GM10847 (cell line): ENCODE data around the gene MKRN1.
A peak's percentile ranks its signal among the peaks of the same experiment; 100 is the strongest.

Source experiments
- POLR2A ChIP-seq: IDR thresholded peaks from 2 replicates; pipeline ENCODE4 v1.6.1; 2011; ENCODE audit not compliant: insufficient read length; ENCODE audit errors: extremely low read depth

The MKRN1 gene

DNA sequence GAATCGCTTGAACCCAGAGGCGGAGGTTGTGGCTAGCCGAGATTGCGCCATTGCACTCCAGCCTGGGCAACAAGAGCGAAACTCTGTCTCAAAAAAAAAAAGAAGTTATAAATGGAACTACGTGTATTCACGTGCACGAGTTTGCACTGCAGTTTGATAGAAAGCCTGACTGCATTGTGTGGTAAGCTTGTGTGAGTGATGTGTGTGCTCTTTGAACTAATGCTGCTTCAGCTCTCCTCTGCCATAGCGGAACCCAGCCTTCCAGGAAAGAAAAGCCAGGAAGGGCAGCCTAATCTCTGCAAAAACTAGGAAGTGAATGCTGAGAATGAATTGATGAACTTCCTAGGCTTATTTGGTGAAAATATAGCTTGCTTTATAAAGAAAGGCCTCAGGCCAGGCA is 15.6 kb upstream of the MKRN1 start:
- TF ChIP-seq POLR2A, result no peak

- TF ChIP-seq POLR2A, result no peak
These were observed 9.7 kb upstream of the MKRN1 start for GRCh38 chr7:140489026-140489359.

GRCh38 chr7:140485500-140486265 is 6.4 kb upstream of the MKRN1 start:
- no peak for TF ChIP-seq POLR2A

GRCh38 chr7:140484951-140485499 is 5.7 kb upstream of the MKRN1 start:
- TF ChIP-seq POLR2A, result no peak

DNA sequence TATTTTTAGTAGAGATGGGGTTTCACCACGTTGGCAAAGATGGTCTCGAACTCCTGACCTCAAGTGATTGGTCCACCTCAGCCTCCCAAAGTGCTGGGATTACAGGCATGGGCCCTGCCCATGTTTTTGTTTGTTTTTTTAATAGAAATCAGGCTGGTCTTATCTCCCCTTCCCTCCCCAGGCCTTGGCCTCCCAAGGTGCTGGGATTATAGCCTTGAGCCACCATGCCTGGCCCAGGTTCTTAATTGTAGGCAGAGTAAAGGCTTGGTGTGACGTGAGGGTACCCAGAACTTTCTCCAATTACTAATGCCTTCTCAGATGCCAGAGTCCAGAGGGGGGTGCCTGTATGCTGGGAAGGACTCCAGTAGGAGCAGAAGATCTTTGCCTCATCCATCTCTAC is 5.2 kb upstream of the MKRN1 start:
- TF ChIP-seq POLR2A, result no peak

- TF ChIP-seq POLR2A, result no peak
These were observed 407 bp upstream of the MKRN1 start for GRCh38 chr7:140479739-140480084.

DNA sequence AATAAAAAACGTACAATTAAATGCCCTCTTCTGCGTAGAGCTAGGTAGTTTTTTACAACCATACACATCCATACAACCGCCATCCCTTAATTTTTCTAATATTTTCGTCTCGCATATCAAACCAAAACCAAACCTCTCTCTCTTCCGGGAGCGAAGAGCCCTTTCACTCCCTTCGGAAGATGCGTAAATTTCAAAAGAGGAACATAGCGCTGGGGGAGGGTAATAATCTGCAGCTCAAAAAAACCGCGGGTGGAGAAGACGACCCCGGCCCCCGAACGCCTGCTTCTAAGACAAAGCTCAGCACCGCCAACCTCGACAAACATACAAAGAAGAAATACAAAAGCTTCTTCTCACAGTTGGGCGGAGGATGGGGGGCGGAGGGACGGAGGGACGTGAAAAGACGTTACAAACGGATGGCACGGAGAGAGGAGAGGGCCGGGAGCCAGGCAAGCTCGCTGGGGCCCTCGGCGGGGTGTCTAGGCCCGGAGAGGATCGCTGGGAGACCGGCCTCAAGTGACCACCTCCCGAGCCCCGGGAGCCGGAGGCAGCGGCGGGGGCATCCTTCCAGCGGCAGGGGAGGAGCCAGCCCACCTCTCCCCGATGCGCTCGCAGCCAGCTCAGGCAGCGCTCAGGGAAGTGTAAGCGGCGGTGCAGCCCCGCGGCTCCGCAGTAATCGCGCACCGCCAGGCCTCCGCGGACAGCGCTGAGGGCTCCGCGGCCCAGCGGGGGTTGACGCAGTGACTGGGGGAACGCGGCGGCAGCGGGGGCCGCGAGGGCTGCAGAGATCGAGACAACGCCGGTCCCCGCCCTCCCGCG is 851 bp downstream of the MKRN1 start:
- TF ChIP-seq POLR2A, result peak; percentile 15

DNA sequence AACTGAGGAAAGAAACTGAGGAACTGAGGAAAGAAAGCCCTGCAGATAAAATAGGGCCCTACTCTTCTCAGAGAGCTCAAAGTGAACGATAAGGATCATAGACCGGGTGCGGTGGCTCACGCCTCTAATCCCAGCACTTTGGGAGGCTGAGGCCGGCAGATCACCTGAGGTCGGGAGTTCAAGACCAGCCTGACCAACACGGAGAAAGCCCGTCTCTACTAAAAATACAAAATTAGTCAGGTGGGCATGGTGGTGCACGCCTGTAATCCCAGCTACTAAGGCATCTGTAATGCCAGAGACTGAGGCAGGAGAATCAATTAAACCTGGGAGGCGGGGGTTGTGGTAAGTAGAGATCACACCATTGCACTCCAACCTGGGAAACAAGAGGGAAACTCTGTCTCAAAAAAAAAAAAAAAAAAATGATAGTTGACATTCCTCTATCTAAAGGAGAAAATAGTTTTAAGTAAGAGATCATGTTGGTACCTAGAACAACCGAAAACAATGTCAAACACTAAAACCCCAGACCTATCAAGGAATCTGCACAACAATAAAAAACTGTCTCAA is 2.5 kb downstream of the MKRN1 start:
- TF ChIP-seq POLR2A, result no peak

- TF ChIP-seq POLR2A, result no peak
These were observed 3.5 kb downstream of the MKRN1 start for GRCh38 chr7:140475747-140476333.

DNA sequence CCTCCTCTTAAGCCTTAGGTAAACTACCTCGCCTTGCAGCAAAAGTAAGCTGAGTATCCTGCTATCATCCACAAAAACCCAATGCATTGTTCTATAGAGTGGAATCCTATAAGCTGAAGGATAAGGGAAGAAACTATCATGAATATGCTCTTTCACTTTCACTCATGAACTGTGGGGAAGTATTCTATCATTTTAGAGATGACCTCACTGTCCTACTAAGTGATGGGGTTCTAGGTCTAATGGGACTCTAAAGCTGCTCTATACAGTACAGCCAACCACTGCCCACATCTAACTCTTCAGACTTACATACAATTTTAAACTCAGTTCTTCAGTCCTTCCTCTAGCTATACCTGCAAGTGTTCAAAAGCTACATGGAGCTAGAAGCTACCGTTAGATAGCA is 16.2 kb downstream of the MKRN1 start:
- no peak for TF ChIP-seq POLR2A

GRCh38 chr7:140458916-140459315 is 20.4 kb downstream of the MKRN1 start:
- no peak for TF ChIP-seq POLR2A

- no peak for TF ChIP-seq POLR2A
These were observed 21.1 kb downstream of the MKRN1 start for GRCh38 chr7:140458201-140458600.

- TF ChIP-seq POLR2A, result no peak
These were observed 22.7 kb downstream of the MKRN1 start for GRCh38 chr7:140456551-140457051.

DNA sequence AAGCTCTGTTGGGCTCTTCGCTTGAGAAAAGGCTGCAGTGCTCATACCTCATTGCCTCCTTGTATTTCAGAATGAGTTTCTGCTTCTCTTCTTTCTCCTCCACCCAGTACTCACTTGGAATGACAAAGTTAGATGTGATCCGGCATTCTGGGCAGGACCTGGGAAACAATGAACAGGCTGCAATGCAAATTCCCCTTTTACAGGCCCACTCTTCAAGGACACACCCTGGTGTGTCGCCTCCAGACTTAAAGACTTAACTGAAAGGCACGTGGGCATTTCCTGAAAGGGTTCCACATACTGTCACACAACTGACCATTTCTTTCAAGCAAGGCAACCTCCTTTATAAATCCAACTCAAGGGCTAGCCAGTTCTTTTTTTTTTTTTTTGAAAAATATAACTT is 23.6 kb downstream of the MKRN1 start:
- TF ChIP-seq POLR2A, result no peak

GRCh38 chr7:140454657-140455015 is 24.7 kb downstream of the MKRN1 start:
- no peak for TF ChIP-seq POLR2A

GRCh38 chr7:140453273-140453672 is 26.0 kb downstream of the MKRN1 start:
- TF ChIP-seq POLR2A, result no peak
